Caco-2 (cell line): ENCODE measurements around the gene OMP. TPM values are rescaled to one million over a fixed set of nuclear protein-coding genes. Genes with fewer than 3 reads are reported as not detected.

Experiments
- BruUV-seq: library from RNA; stranded (reverse); fragments of 400-500 nt; replicated peaks from 2 replicates; lab custom pipeline; 2021; lab: Mats Ljungman, UMichigan
- CTCF ChIA-PET: fragments of 300-600 bp; sonication (Branson Sonifier 250); formaldehyde crosslinking; loops from one replicate; lab custom pipeline; 2022; ENCODE audit warnings: antibody characterized with exemption; lab: Charles Lee
- POLR2A ChIA-PET: fragments of 300-600 bp; sonication (Branson Sonifier 250); formaldehyde crosslinking; loops from one replicate; lab custom pipeline; 2022; ENCODE audit warnings: antibody characterized with exemption; lab: Charles Lee
- DNase-seq, 2 experiments: peaks; one replicate each; pipeline versions ENCODE4 v3.0.0 to v3.0.0-alpha.2; 2020 to 2022
- H3K27me3 ChIP-seq: replicated peaks from 2 replicates; pipeline ENCODE4 v1.6.0; 2011; ENCODE audit warnings: low read length; ENCODE audit not compliant: control insufficient read depth, insufficient read depth
- H3K36me3 ChIP-seq: 2 replicates; pipeline ENCODE4 v1.5.1; 2011; ENCODE audit warnings: low read length; ENCODE audit not compliant: control insufficient read depth, insufficient read depth
- H3K4me1 ChIP-seq: fragments of 250-450 bp; sonication (Bioruptor Pico); 2 replicates; pipeline ENCODE4 v1.5.1; 2020; ENCODE audit warnings: mild to moderate bottlenecking
- H3K4me3 ChIP-seq: 2 replicates; pipeline ENCODE4 v1.5.1; 2011; ENCODE audit warnings: low read depth, mild to moderate bottlenecking, control low read depth, low read length
- H3K9me3 ChIP-seq: fragments of 250-450 bp; sonication (Bioruptor Pico); 2 replicates; pipeline ENCODE4 v1.5.1; 2020; ENCODE audit warnings: mild to moderate bottlenecking, moderate library complexity
- H3K27ac Mint-ChIP-seq: one replicate; pipeline ENCODE4 v1.8.0; 2022; ENCODE audit warnings: mixed read lengths; ENCODE audit not compliant: unreplicated experiment
- H3K27me3 Mint-ChIP-seq: one replicate; pipeline ENCODE4 v1.8.0; 2022; ENCODE audit warnings: mixed read lengths; ENCODE audit not compliant: insufficient read depth, unreplicated experiment
- H3K36me3 Mint-ChIP-seq: one replicate; pipeline ENCODE4 v1.8.0; 2022; ENCODE audit warnings: mild to moderate bottlenecking, mixed read lengths; ENCODE audit not compliant: insufficient read depth, unreplicated experiment
- H3K4me1 Mint-ChIP-seq: one replicate; pipeline ENCODE4 v1.8.0; 2022; ENCODE audit warnings: low read depth, mixed read lengths; ENCODE audit not compliant: unreplicated experiment
- H3K4me3 Mint-ChIP-seq: one replicate; pipeline ENCODE4 v1.8.0; 2022; ENCODE audit warnings: mild to moderate bottlenecking, moderate library complexity, mixed read lengths; ENCODE audit not compliant: unreplicated experiment
- H3K9me3 Mint-ChIP-seq: one replicate; pipeline ENCODE4 v1.8.0; 2022; ENCODE audit warnings: mixed read lengths; ENCODE audit not compliant: unreplicated experiment
- intact Hi-C: fragments of 100-400 bp; cut with micrococcal nuclease; formaldehyde crosslinking; loops from one replicate; pipeline ENCODE4 v1.10.0; 2022; ENCODE audit not compliant: unreplicated experiment
- total RNA-seq: library from RNA; stranded (reverse); gene quantifications from 2 replicates; pipeline ENCODE4 v1.2.3, GENCODE V29; 2022
- TF ChIP-seq, protein P1 (sequence below), 2 experiments: fragments of 200-600 bp in 1 of 2; IDR thresholded peaks; 1 replicate in 1 of 2; 2 replicates in 1 of 2; pipeline versions ENCODE4 v1.5.1 to v1.8.0; 2011 to 2022; ENCODE audit warnings: antibody characterized with exemption in 1 of 2, control low read depth in 1 of 2, inconsistent platforms in 1 of 2, low read depth in 1 of 2, low read length in 1 of 2, mild to moderate bottlenecking in 1 of 2, moderate library complexity in 1 of 2; ENCODE audit not compliant: insufficient read depth in 1 of 2, severe bottlenecking in 1 of 2, unreplicated experiment in 1 of 2

The OMP gene
- total RNA-seq, 1 experiment from 2014 or later, result 0.70 TPM

DNA sequence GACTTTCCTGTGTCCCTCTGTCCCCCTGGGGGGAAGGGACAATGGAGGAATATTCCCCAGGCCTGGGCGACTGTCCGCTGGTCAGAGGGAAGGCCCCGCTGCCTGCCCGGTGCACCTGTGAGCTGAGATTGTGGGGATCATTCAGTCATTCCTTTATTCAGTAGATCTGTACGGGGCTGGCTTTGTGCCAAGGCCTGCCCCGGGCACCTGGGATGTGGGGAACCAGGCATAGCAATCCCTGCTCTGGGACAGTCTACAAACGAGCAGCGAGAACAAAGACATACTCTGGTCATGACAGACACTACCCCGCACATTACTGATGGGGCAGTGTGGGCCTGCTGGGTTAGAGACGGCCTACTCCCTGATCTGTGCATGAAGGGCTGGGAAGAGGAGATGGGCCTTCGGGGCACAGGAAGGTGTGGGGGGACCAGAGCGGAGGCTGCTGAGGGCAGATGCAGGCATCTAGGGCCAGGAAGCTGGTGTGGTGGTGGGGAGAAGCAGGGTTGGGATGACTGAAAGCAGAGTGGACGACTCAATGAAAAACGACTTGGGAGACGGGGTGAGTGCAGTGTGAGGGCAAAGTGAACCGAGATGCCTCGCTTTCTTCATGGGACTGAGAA lies 23.6 kb downstream of the OMP start:
- no peaks in the 10 kb centered on the region for H3K9me3 Mint-ChIP-seq
- H3K9me3 ChIP-seq, result no peaks in the 10 kb centered on the region
- peak overlapping the region; percentile 69 for H3K4me3 Mint-ChIP-seq
- POLR2A ChIA-PET, result interaction anchor here (0.5 to 1.3 kb wide), 2 partner anchors 60 to 79 kb away, joined by 3 read pairs; no protein-coding TSS in a partner anchor
- no peak for DNase-seq
- no peak overlapping the region for H3K4me3 ChIP-seq
- peaks cover 17% of the 10 kb centered on the region for H3K36me3 Mint-ChIP-seq
- H3K27me3 Mint-ChIP-seq, result no peaks in the 10 kb centered on the region
- no TSS peak for BruUV-seq
- TF ChIP-seq, protein P1, sequence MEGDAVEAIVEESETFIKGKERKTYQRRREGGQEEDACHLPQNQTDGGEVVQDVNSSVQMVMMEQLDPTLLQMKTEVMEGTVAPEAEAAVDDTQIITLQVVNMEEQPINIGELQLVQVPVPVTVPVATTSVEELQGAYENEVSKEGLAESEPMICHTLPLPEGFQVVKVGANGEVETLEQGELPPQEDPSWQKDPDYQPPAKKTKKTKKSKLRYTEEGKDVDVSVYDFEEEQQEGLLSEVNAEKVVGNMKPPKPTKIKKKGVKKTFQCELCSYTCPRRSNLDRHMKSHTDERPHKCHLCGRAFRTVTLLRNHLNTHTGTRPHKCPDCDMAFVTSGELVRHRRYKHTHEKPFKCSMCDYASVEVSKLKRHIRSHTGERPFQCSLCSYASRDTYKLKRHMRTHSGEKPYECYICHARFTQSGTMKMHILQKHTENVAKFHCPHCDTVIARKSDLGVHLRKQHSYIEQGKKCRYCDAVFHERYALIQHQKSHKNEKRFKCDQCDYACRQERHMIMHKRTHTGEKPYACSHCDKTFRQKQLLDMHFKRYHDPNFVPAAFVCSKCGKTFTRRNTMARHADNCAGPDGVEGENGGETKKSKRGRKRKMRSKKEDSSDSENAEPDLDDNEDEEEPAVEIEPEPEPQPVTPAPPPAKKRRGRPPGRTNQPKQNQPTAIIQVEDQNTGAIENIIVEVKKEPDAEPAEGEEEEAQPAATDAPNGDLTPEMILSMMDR (IDR thresholded peaks at IDR 0.05; ENCODE audit: insufficient read depth in 1 of 2, low read depth in 1 of 2, low read length in 1 of 2, severe bottlenecking in 1 of 2, unreplicated experiment in 1 of 2), result no peak
- CTCF ChIA-PET, result interaction anchor here (0.9 to 3.3 kb wide), 16 partner anchors 11 to 432 kb away, joined by 3 to 116 read pairs (median 10); no protein-coding TSS in a partner anchor
- peaks cover 19% of the 10 kb centered on the region for H3K4me1 Mint-ChIP-seq
- no peaks in the 10 kb centered on the region for H3K27me3 ChIP-seq
- H3K4me1 ChIP-seq, result peaks cover 10% of the 10 kb centered on the region
- intact Hi-C loops, result loop anchor here (5.0 kb wide), 5 partner anchors 46 to 496 kb away; partner anchors contain the start of gene PAK1
- H3K27ac Mint-ChIP-seq, result no peak overlapping the region
- H3K36me3 ChIP-seq, result no peaks in the 10 kb centered on the region

DNA sequence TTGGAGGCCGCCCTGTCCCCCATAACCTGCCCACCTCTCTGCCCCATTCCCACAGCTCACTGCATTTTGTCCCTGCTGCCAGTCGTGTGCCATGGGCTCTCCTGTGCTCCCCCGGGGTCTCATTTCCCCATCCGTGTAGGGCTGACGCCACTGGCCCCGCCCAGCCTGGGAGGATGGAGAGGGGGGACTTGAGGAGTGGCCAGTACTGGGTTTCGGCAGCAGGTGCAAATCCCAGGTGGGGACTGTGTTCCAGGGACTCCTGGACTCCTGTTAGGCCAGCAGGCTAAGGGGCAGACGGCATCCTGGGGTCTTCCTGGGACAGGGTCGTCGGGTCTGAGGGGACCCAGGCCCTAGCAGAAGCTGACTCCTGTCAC lies 24.2 kb downstream of the OMP start:
- POLR2A ChIA-PET, result interaction anchor here (0.5 to 1.3 kb wide), 3 partner anchors 49 to 79 kb away, joined by 3 read pairs; no protein-coding TSS in a partner anchor
- no peaks in the 10 kb centered on the region for H3K27me3 ChIP-seq
- Mint-ChIP-seq H3K36me3 (peaks cover 17% of the 10 kb centered on the region), H3K4me3 (peak overlapping the region; percentile 69), H3K27me3 (no peaks in the 10 kb centered on the region), H3K9me3 (no peaks in the 10 kb centered on the region), H3K27ac (no peak overlapping the region), H3K4me1 (peaks cover 19% of the 10 kb centered on the region)
- TF ChIP-seq, protein P1 (IDR thresholded peaks at IDR 0.05; ENCODE audit: insufficient read depth in 1 of 2, low read depth in 1 of 2, low read length in 1 of 2, severe bottlenecking in 1 of 2, unreplicated experiment in 1 of 2), result no peak
- peak overlapping the region; percentile 47 for H3K4me3 ChIP-seq
- DNase-seq, result no peak
- no peaks in the 10 kb centered on the region for H3K36me3 ChIP-seq
- no peaks in the 10 kb centered on the region for H3K9me3 ChIP-seq
- no TSS peak for BruUV-seq
- peaks cover 10% of the 10 kb centered on the region for H3K4me1 ChIP-seq
- CTCF ChIA-PET, result interaction anchor here (0.5 to 3.3 kb wide), 28 partner anchors 8 to 432 kb away, joined by 3 to 116 read pairs (median 4); no protein-coding TSS in a partner anchor
- intact Hi-C loops, result loop anchor here (1.0 to 5.0 kb wide), 6 partner anchors 45 to 495 kb away; partner anchors contain the start of gene PAK1

DNA sequence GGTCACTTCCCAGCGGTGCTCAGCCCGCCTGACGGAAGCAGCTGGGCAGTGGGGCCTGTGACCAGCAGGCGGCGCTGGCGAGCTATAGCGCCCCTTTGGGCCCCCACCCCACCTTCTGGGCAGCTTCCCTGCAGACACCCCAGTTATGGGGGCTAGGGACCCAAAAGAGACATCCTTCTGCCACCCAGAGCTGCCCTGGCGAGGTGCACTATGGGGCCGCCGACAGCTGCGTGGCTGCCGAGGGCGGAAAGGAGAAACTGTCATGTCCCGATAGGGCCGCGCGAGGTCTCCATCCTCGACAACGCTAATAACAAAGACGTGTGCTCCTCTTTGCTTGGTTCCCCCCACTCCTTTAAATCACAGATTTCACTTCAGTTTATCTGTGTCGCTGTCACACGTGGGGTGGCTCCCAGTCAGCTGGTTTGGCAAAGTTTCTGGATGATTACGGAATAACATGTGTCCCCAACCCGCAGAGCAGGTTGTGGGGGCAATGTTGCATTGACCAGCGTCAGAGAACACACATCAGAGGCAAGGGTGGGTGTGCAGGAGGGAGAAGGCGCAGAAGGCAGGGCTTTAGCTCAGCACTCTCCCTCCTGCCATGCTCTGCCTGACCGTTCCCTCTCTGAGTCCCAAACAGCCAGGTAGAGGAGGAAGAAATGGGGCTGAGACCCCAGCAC lies 24.7 kb downstream of the OMP start:
- no peaks in the 10 kb centered on the region for H3K36me3 ChIP-seq
- no peaks in the 10 kb centered on the region for H3K9me3 ChIP-seq
- no peaks in the 10 kb centered on the region for H3K27me3 ChIP-seq
- H3K4me3 Mint-ChIP-seq, result peak overlapping the region; percentile 69
- BruUV-seq, result no TSS peak
- H3K9me3 Mint-ChIP-seq, result no peaks in the 10 kb centered on the region
- no peaks in the 10 kb centered on the region for H3K27me3 Mint-ChIP-seq
- ChIA-PET CTCF (interaction anchor here (0.5 to 3.3 kb wide), 34 partner anchors 9 to 431 kb away, joined by 3 to 116 read pairs (median 4); partner anchors contain the start of gene CAPN5), POLR2A (interaction anchor here (0.5 to 1.3 kb wide), 5 partner anchors 17 to 658 kb away, joined by 3 read pairs; no protein-coding TSS in a partner anchor)
- TF ChIP-seq, protein P1 (IDR thresholded peaks at IDR 0.05; ENCODE audit: insufficient read depth in 1 of 2, low read depth in 1 of 2, low read length in 1 of 2, severe bottlenecking in 1 of 2, unreplicated experiment in 1 of 2), result peak; percentile 100
- H3K27ac Mint-ChIP-seq, result peak overlapping the region; percentile 72
- H3K4me3 ChIP-seq, result peak overlapping the region; percentile 47
- peaks cover 17% of the 10 kb centered on the region for H3K36me3 Mint-ChIP-seq
- peak; percentile 70 to 84 for DNase-seq
- intact Hi-C loops, result loop anchor here (1.0 to 5.0 kb wide), 6 partner anchors 45 to 495 kb away; partner anchors contain the start of gene PAK1
- H3K4me1 ChIP-seq, result peaks cover 10% of the 10 kb centered on the region
- H3K4me1 Mint-ChIP-seq, result peaks cover 19% of the 10 kb centered on the region
